Measurements from ENCODE around the gene CD34. TPM values are rescaled to one million over a fixed set of nuclear protein-coding genes. Genes with fewer than 3 reads are reported as not detected.
"Not testable (repeated sequence)": the region's sequence is repeated elsewhere in the genome, so short reads cannot be mapped to it uniquely, and the experiment has no call there.

Gene CD34
- total RNA-seq, 3 donors from 2014 or later = 15.7 to 80.6 (median 22.2) TPM

GRCh38 chr1:207883660-207884250, 27.2 kb downstream of the CD34 start:
- no peak overlapping the region for H3K4me3 ChIP-seq
- H3K27me3 ChIP-seq = no peaks in the 10 kb centered on the region
- no peaks in the 10 kb centered on the region for H3K36me3 ChIP-seq
- TF ChIP-seq POLR2A (IDR thresholded peaks at IDR 0.05) (no peak), POLR2AphosphoS5 (IDR thresholded peaks at IDR 0.05) (no peak)
- TF ChIP-seq, protein P1, sequence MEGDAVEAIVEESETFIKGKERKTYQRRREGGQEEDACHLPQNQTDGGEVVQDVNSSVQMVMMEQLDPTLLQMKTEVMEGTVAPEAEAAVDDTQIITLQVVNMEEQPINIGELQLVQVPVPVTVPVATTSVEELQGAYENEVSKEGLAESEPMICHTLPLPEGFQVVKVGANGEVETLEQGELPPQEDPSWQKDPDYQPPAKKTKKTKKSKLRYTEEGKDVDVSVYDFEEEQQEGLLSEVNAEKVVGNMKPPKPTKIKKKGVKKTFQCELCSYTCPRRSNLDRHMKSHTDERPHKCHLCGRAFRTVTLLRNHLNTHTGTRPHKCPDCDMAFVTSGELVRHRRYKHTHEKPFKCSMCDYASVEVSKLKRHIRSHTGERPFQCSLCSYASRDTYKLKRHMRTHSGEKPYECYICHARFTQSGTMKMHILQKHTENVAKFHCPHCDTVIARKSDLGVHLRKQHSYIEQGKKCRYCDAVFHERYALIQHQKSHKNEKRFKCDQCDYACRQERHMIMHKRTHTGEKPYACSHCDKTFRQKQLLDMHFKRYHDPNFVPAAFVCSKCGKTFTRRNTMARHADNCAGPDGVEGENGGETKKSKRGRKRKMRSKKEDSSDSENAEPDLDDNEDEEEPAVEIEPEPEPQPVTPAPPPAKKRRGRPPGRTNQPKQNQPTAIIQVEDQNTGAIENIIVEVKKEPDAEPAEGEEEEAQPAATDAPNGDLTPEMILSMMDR (IDR thresholded peaks at IDR 0.05) = no peak
- peaks cover 0 to 8% of the 10 kb centered on the region in 2 donors for H3K4me1 ChIP-seq
- no peak for DNase-seq (ENCODE audit: low spot score in 2 of 2)
- H3K9me3 ChIP-seq = no peaks in the 10 kb centered on the region
- peak overlapping the region; percentile 6 to 41 for H3K27ac ChIP-seq
- intact Hi-C loops (cut with DNase I; ENCODE audit: low total_unique reads) = no loop called here

DNA sequence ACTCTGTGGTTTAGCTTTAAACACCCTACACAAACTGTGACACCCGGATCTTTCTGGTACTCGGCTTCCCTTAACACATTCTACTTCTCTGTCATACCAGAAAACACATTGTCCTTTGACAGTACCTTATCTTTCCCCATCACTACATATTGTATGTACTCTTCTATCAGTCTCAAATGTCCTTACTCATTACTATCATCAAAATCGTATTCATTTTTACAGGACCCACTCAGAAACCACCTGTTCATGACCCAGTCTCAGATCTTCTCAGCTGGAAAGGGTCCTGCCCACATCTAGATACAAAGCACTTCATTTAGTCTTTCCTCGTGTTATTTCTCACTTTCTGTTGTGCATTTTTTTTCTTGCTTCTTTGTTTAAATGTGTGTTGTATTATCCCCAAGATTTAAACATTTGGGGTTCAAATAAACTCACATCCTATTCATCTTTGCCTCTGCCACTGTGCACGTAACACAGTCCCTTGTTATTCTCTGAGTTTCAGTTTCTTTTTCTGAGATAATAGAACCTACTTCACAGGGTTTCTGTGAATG, 27.7 kb downstream of the CD34 start:
- Histone ChIP-seq H3K4me3 (no peak overlapping the region), H3K27ac (peak overlapping the region in 1 of 2 donors; percentile 20), H3K4me1 (peaks cover 0 to 8% of the 10 kb centered on the region in 2 donors), H3K36me3 (no peaks in the 10 kb centered on the region), H3K27me3 (no peaks in the 10 kb centered on the region), H3K9me3 (no peaks in the 10 kb centered on the region)
- TF ChIP-seq POLR2AphosphoS5 (IDR thresholded peaks at IDR 0.05) (no peak), POLR2A (IDR thresholded peaks at IDR 0.05) (no peak)
- TF ChIP-seq, protein P1 (IDR thresholded peaks at IDR 0.05) = no peak
- DNase-seq (ENCODE audit: low spot score in 2 of 2) = no peak
- intact Hi-C loops (cut with DNase I; ENCODE audit: low total_unique reads) = no loop called here

- no peak overlapping the region for H3K4me3 ChIP-seq
- TF ChIP-seq, protein P1 (IDR thresholded peaks at IDR 0.05) = no peak
- no peak for TF ChIP-seq POLR2A (IDR thresholded peaks at IDR 0.05)
- no peak for TF ChIP-seq POLR2AphosphoS5 (IDR thresholded peaks at IDR 0.05)
- H3K9me3 ChIP-seq = no peaks in the 10 kb centered on the region
- no peak for DNase-seq (ENCODE audit: low spot score in 2 of 2)
- peaks cover 0 to 8% of the 10 kb centered on the region in 2 donors for H3K4me1 ChIP-seq
- no peak overlapping the region for H3K27ac ChIP-seq
- intact Hi-C loops (cut with DNase I; ENCODE audit: low total_unique reads) = no loop called here
- H3K27me3 ChIP-seq = no peaks in the 10 kb centered on the region
- no peaks in the 10 kb centered on the region for H3K36me3 ChIP-seq
These were observed 28.2 kb downstream of the CD34 start for GRCh38 chr1:207882692-207883091.

- H3K27me3 ChIP-seq = no peaks in the 10 kb centered on the region
- no peaks in the 10 kb centered on the region for H3K9me3 ChIP-seq
- no peaks in the 10 kb centered on the region for H3K36me3 ChIP-seq
- TF ChIP-seq, protein P1 (IDR thresholded peaks at IDR 0.05) = no peak
- TF ChIP-seq POLR2A (IDR thresholded peaks at IDR 0.05) (no peak), POLR2AphosphoS5 (IDR thresholded peaks at IDR 0.05) (no peak)
- no peak for DNase-seq (ENCODE audit: low spot score in 2 of 2)
- H3K4me3 ChIP-seq = no peak overlapping the region
- no peak overlapping the region for H3K27ac ChIP-seq
- H3K4me1 ChIP-seq = peaks cover 0 to under 1% of the 10 kb centered on the region in 2 donors
- intact Hi-C loops (cut with DNase I; ENCODE audit: low total_unique reads) = no loop called here
These were observed 32.0 kb downstream of the CD34 start for GRCh38 chr1:207878939-207879338.

DNA sequence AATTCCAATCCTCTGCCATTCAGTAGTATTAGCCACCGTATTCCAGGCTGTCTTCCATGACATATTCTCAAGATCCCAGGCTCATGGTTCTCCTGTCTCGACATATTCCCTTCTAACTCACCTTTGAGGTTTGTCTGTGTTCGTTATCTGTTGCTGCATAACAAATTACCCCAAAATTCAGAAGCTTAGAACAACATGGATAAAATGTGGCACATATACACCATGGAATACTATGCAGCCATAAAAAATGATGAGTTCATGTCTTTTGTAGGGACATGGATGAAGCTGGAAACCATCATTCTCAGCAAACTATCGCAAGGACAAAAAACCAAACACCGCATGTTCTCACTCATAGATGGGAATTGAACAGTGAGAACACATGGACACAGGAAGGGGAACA, 33.0 kb downstream of the CD34 start:
- H3K9me3 ChIP-seq; DNase-seq (ENCODE audit: low spot score in 2 of 2); H3K36me3 ChIP-seq; H3K27ac ChIP-seq; H3K4me3 ChIP-seq; H3K4me1 ChIP-seq; intact Hi-C loops (cut with DNase I; ENCODE audit: low total_unique reads); H3K27me3 ChIP-seq: not testable (repeated sequence)
